ENCODE data around the gene LRRC7.

LRRC7 gene

DNA sequence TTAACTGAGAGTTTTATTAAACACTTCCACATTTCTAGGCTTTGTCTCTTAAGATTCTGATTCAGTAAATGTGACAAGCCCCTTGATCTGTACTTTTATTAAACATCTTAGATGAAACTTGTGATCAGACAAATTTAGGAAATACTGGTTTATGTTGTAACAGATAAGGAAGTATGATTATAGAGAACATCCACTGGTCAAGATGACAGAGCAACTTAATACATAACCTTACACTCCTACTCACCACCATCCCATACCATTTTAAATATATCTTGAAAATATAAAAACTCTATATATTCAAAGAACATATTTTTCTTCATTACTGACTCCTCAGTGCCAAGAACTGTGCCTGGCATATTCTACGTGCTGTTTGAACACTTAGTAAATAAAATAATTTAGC, 420.2 kb downstream of the LRRC7 start:
- no peak overlapping the region for H3K9ac ChIP-seq (ENCODE audit: low read depth, low read length)
- no peaks in the 10 kb centered on the region for H3K36me3 ChIP-seq (ENCODE audit: insufficient read depth, low read length)
- no peaks in the 10 kb centered on the region for H3K4me1 ChIP-seq (ENCODE audit: insufficient read depth, low read length)

GRCh38 chr1:69991644-69992043, 423.9 kb downstream of the LRRC7 start:
- H3K36me3 ChIP-seq (ENCODE audit: insufficient read depth, low read length): no peaks in the 10 kb centered on the region
- no peaks in the 10 kb centered on the region for H3K4me1 ChIP-seq (ENCODE audit: insufficient read depth, low read length)
- no peak overlapping the region for H3K9ac ChIP-seq (ENCODE audit: low read depth, low read length)
- H3K9me3 ChIP-seq (ENCODE audit: control insufficient read depth, insufficient read depth, low read length): no peaks in the 10 kb centered on the region

More for the DNA sequence above, 420.2 kb downstream of the LRRC7 start:
- no peaks in the 10 kb centered on the region for H3K9me3 ChIP-seq (ENCODE audit: control insufficient read depth, insufficient read depth, low read length)

DNA sequence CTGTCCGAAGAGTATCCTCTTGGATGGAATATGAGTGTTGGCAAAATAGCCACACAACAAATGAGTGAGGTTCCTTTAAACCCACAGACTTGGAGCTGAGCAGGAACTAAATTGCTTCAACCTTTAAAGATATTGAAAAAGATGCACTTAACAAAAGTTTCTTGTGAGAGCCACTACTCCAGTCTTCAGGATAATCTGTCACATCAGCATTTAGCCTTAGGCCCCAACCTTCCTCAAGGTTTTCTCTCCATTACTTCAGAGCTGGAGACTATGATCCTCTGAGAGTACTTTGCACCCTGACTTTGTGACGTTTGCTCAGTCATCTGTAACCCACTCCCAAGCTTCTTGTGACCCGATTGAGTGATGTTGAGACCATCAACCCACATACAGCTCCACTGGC, 424.9 kb downstream of the LRRC7 start:
- Histone ChIP-seq H3K9ac (ENCODE audit: low read depth, low read length) (no peak overlapping the region), H3K9me3 (ENCODE audit: control insufficient read depth, insufficient read depth, low read length) (no peaks in the 10 kb centered on the region), H3K4me1 (ENCODE audit: insufficient read depth, low read length) (no peaks in the 10 kb centered on the region), H3K36me3 (ENCODE audit: insufficient read depth, low read length) (no peaks in the 10 kb centered on the region)

- no peaks in the 10 kb centered on the region for H3K4me1 ChIP-seq (ENCODE audit: insufficient read depth, low read length)
- H3K9ac ChIP-seq (ENCODE audit: low read depth, low read length): no peak overlapping the region
- H3K36me3 ChIP-seq (ENCODE audit: insufficient read depth, low read length): no peaks in the 10 kb centered on the region
- H3K9me3 ChIP-seq (ENCODE audit: control insufficient read depth, insufficient read depth, low read length): no peaks in the 10 kb centered on the region
Measured at GRCh38 chr1:69993810-69994209, 426.1 kb downstream of the LRRC7 start.

- H3K36me3 ChIP-seq (ENCODE audit: insufficient read depth, low read length): no peaks in the 10 kb centered on the region
- no peaks in the 10 kb centered on the region for H3K4me1 ChIP-seq (ENCODE audit: insufficient read depth, low read length)
- no peaks in the 10 kb centered on the region for H3K9me3 ChIP-seq (ENCODE audit: control insufficient read depth, insufficient read depth, low read length)
- H3K9ac ChIP-seq (ENCODE audit: low read depth, low read length): no peak overlapping the region
Measured at GRCh38 chr1:69994241-69994640, 426.5 kb downstream of the LRRC7 start.

GRCh38 chr1:69998847-69999246, 431.1 kb downstream of the LRRC7 start:
- Histone ChIP-seq H3K4me1 (ENCODE audit: insufficient read depth, low read length) (no peaks in the 10 kb centered on the region), H3K9me3 (ENCODE audit: control insufficient read depth, insufficient read depth, low read length) (no peaks in the 10 kb centered on the region), H3K36me3 (ENCODE audit: insufficient read depth, low read length) (no peaks in the 10 kb centered on the region), H3K9ac (ENCODE audit: low read depth, low read length) (no peak overlapping the region)

DNA sequence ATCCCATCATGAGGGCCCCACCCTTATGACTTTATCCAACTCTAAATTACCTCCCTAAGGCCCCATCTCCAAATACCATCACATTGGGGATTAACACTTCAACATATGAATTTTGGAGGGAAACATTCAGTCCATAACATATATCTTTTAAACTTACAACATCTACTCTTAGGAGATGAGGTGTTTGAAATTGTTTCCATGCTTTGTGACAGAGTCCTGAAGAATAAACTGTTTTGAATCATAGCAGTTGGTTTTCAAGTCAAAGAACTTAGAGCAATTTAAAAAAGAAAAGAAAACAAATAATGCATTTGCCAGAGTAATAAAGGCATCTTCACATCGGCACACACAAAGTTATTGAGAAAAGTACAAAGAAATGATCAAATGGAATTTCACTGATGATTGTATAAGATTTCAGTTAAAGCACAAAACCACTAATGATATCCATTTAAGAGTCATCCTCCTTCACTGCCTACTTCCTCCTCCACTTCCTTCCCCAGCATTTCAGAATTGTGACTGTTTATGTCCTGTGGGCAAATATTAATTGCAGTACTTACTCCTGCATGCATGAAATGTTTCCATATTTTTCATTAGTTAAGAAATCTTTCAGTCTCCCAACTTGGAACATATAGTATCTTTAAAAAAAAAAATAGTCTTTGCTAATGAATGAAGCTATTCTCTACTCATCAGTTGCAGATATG, 435.6 kb downstream of the LRRC7 start:
- no peak overlapping the region for H3K9ac ChIP-seq (ENCODE audit: low read depth, low read length)
- H3K36me3 ChIP-seq (ENCODE audit: insufficient read depth, low read length): no peaks in the 10 kb centered on the region
- no peaks in the 10 kb centered on the region for H3K4me1 ChIP-seq (ENCODE audit: insufficient read depth, low read length)
- H3K9me3 ChIP-seq (ENCODE audit: control insufficient read depth, insufficient read depth, low read length): no peaks in the 10 kb centered on the region

GRCh38 chr1:70005386-70006034, 437.8 kb downstream of the LRRC7 start:
- H3K9ac ChIP-seq (ENCODE audit: low read depth, low read length): no peak overlapping the region
- no peaks in the 10 kb centered on the region for H3K9me3 ChIP-seq (ENCODE audit: control insufficient read depth, insufficient read depth, low read length)
- H3K36me3 ChIP-seq (ENCODE audit: insufficient read depth, low read length): no peaks in the 10 kb centered on the region
- no peaks in the 10 kb centered on the region for H3K4me1 ChIP-seq (ENCODE audit: insufficient read depth, low read length)

DNA sequence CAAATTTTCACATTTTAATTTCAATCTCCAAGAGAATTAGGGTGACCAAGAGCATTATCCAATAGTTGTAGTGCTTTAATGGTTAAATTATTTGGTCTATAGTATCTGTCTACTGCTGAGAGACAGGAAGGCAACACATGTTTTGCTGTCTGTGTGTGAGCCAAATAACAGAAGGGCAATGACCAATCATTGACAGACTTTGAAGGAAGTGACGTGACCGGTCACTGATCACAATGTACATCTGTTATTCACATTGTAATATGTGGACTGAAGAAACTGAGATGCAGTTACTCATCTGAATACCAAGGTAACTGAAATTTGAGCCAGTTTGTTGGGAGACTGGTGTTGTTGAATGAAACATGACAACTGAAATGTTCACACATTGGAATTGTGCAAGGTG, 440.9 kb downstream of the LRRC7 start:
- Histone ChIP-seq H3K9ac (ENCODE audit: low read depth, low read length) (no peak overlapping the region), H3K36me3 (ENCODE audit: insufficient read depth, low read length) (no peaks in the 10 kb centered on the region), H3K9me3 (ENCODE audit: control insufficient read depth, insufficient read depth, low read length) (no peaks in the 10 kb centered on the region), H3K4me1 (ENCODE audit: insufficient read depth, low read length) (no peaks in the 10 kb centered on the region)

DNA sequence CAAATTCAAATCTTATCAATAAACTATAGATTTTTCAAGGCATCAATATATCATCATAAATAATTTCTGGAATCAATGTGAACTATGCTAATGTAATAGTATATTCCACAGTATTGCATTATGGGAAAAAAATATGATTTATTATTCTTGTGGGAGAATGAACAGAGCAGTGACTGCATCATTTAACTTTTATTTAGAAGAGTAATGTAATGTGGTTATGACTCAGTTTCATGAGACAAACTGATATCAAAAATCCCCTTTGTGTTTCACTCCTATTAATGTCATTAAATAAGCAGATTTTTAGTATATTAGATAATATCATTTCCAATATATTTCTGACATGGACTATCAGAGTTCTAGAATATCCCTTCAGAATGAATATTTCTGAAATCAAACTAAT, 450.0 kb downstream of the LRRC7 start:
- no peak overlapping the region for H3K9ac ChIP-seq (ENCODE audit: low read depth, low read length)
- no peaks in the 10 kb centered on the region for H3K9me3 ChIP-seq (ENCODE audit: control insufficient read depth, insufficient read depth, low read length)
- no peaks in the 10 kb centered on the region for H3K4me1 ChIP-seq (ENCODE audit: insufficient read depth, low read length)
- no peaks in the 10 kb centered on the region for H3K36me3 ChIP-seq (ENCODE audit: insufficient read depth, low read length)

DNA sequence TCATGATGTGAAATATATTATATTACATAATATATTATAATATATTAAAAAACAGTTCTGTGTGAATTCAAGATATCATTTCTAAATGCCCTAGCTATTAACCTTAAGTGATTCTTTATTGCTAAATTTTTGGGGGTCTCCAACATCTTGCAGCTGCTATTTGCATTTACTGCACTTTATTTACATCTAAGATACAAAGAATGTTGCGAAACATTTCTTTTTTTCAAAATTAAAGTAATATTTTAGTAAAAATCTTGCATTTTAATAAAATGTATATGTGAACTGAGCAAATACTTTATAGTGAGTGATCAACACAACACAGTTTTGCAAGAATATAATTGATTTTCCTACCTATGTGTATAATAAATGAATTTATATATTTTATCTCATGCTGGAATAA, 456.6 kb downstream of the LRRC7 start:
- Histone ChIP-seq H3K36me3 (ENCODE audit: insufficient read depth, low read length) (no peaks in the 10 kb centered on the region), H3K9me3 (ENCODE audit: control insufficient read depth, insufficient read depth, low read length) (no peaks in the 10 kb centered on the region), H3K9ac (ENCODE audit: low read depth, low read length) (no peak overlapping the region), H3K4me1 (ENCODE audit: insufficient read depth, low read length) (no peaks in the 10 kb centered on the region)

GRCh38 chr1:70025052-70025451, 457.3 kb downstream of the LRRC7 start:
- Histone ChIP-seq H3K36me3 (ENCODE audit: insufficient read depth, low read length) (no peaks in the 10 kb centered on the region), H3K9me3 (ENCODE audit: control insufficient read depth, insufficient read depth, low read length) (no peaks in the 10 kb centered on the region), H3K4me1 (ENCODE audit: insufficient read depth, low read length) (no peaks in the 10 kb centered on the region), H3K9ac (ENCODE audit: low read depth, low read length) (no peak overlapping the region)

DNA sequence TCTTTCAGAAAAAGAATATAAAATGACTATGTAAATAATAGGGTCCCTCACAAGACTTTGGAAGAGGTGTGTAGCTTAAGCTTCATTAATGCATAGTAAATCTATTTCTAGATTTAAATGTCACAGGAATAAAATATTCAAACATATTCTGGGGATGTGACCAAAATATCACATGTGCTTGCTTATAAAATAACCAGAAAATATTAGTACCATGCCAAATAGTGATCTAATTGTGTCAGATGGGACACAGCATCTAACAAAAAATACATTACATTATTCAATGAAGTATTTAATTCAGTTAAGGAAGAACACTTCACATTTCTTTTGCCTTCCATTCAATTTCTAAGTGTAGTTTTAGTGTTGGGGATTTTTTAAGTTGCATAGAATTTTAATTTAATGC, 458.1 kb downstream of the LRRC7 start:
- Histone ChIP-seq H3K36me3 (ENCODE audit: insufficient read depth, low read length) (no peaks in the 10 kb centered on the region), H3K9ac (ENCODE audit: low read depth, low read length) (no peak overlapping the region), H3K4me1 (ENCODE audit: insufficient read depth, low read length) (no peaks in the 10 kb centered on the region), H3K9me3 (ENCODE audit: control insufficient read depth, insufficient read depth, low read length) (no peaks in the 10 kb centered on the region)

- no peak overlapping the region for H3K9ac ChIP-seq (ENCODE audit: low read depth, low read length)
- H3K4me1 ChIP-seq (ENCODE audit: insufficient read depth, low read length): no peaks in the 10 kb centered on the region
Measured at GRCh38 chr1:70033266-70033873, 465.6 kb downstream of the LRRC7 start.

DNA sequence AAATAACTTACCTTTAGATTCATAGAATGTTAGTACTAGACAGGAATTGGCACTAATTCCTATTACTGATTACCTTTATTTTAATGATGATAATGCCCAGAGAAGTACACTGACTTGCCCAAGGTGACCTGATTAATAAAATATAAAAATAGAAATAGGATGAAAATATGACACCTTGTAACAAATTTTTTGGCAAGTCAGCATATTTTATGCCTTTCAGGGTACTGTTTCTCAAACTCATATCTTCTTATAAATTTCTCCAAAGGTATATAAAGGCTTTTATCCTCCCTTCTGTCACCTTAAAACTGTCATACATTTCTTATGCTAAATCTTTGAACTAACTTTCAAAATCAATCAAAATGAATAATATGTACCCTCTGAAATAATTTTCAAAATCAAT, 466.2 kb downstream of the LRRC7 start:
- Histone ChIP-seq H3K9me3 (ENCODE audit: control insufficient read depth, insufficient read depth, low read length) (no peaks in the 10 kb centered on the region), H3K9ac (ENCODE audit: low read depth, low read length) (no peak overlapping the region), H3K36me3 (ENCODE audit: insufficient read depth, low read length) (no peaks in the 10 kb centered on the region), H3K4me1 (ENCODE audit: insufficient read depth, low read length) (no peaks in the 10 kb centered on the region)

More at GRCh38 chr1:70033266-70033873, 465.6 kb downstream of the LRRC7 start:
- Histone ChIP-seq H3K9me3 (ENCODE audit: control insufficient read depth, insufficient read depth, low read length) (no peaks in the 10 kb centered on the region), H3K36me3 (ENCODE audit: insufficient read depth, low read length) (no peaks in the 10 kb centered on the region)
